NCI-H2227 treated with DMSO at 0.1 percent for 48 hours (cell line): ENCODE data around the gene GRAMD1A.
"Not testable (repeated sequence)": the region's sequence is repeated elsewhere in the genome, so short reads cannot be mapped to it uniquely, and the experiment has no call there.

ENCODE experiments used
- DNase-seq: peaks from one replicate; lab custom pipeline; 2025; lab: John Stamatoyannopoulos, UW

Gene GRAMD1A

DNA sequence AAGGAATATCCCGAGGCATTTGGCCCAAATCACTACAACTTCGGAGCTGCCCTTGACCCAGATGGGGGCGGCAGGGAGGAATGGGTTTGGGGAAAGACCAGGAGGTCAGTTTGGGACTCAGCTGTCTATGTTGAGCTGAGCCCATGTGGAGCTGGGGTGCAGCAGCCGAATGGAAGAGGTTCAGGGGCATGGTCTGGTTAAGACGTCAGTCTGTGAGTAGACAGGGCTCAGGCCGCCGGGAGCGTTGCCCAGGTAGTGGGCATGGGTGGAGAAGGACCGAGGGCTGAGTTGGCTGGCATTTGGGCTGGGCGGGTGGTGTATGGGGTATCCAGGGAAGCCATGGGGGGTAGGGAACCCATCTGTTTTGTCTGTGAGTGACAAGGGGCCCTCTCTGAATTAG, 20.9 kb downstream of the GRAMD1A start:
- no peak for DNase-seq

GRCh38 chr19:35021596-35021995, 21.5 kb downstream of the GRAMD1A start:
- no peak for DNase-seq

- no peak for DNase-seq
These were observed 22.3 kb downstream of the GRAMD1A start for GRCh38 chr19:35022460-35022859.

DNA sequence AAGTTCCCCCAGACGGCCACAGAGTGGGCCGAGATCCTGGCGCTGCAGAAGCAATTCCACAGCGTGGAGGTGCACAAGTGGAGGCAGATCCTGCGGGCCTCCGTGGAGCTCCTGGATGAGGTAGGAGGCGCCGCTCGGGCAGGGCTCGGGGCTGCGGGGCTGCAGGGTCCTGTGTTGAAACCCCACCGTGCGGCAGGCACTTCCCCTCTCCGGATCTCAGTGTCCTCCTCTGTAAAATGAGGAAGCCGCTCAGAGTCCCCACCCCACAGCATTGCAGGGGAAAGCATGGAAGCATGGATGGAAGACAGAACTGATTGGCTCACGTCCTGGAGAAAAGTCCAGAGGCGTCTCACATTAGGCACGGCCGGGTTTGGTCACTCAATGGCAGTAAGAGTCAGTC, 23.3 kb downstream of the GRAMD1A start:
- no peak for DNase-seq

DNA sequence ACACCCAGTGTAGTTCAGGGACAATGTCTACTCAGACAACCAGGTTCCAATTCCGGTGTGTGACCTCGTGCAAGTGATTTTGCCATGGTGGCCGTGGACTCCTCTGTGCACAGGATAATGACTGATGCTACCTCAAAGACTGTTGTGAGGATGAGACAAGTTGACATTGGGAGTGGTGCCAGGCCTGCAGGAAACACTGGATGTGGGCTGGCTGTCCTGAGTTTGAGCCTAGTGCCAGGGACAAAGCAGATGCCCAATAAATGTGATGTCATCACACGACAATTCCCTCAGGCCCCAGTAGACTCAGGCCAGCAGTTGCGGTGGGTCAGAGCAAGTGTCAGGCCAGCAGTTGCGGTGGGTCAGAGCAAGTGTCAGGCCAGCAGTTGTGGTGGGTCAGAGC, 24.0 kb downstream of the GRAMD1A start:
- no peak for DNase-seq

DNA sequence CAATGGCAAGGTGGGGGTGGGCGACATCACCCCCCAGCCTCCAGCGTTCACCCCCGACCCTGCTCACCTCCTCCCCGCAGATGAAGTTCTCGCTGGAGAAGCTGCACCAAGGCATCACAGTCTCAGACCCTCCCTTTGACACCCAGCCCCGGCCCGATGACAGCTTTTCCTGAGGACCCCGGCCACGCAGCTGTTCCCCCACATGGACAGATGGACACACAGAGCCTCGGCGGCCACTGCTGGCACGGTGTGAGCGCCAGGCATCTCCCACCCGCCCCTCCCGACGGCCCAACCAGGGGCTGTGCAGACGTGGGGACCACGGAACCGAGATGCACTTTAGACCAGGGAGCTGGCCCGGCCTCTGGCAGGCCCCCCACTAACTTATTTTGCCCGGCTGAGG, 25.8 kb downstream of the GRAMD1A start:
- DNase-seq: no peak

DNA sequence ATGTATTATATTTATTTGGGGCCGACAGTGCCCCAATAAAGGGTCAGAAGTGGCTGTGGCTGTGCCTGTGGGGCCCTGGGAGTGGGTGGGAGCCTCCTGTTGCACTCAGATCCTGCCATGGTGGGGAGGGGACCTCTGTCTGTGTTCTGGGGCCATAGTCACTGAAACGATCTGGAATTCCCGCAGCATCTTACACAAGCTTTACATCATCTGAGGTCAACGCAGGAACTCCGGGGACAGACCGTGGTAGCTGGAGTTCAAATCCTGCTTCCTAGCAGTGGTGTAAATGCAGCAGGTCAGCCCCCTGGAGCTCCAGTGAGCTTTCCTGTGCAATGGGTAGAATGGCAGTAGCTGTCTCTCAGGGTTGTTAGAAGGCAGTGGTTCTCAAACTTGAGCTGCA, 26.3 kb downstream of the GRAMD1A start:
- DNase-seq: no peak

DNA sequence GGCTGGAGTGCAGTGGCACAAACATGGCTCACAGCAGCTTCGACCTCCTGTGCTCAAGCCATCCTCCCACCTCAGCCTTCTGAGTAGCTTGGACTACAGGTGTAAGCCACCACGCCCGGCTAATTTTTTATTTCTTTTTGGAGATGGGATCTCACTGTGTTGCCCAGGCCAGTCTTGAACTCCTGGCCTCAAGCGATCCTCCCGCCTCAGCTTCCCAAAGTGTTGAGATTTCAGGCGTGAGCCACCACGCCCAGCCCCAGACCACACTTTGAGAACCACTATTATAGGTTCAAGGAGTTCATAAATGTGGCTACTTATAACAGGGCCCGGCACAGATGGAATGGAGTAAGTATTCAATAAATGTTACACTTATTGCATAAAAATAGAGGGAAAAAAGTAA, 26.9 kb downstream of the GRAMD1A start:
- no peak for DNase-seq

DNA sequence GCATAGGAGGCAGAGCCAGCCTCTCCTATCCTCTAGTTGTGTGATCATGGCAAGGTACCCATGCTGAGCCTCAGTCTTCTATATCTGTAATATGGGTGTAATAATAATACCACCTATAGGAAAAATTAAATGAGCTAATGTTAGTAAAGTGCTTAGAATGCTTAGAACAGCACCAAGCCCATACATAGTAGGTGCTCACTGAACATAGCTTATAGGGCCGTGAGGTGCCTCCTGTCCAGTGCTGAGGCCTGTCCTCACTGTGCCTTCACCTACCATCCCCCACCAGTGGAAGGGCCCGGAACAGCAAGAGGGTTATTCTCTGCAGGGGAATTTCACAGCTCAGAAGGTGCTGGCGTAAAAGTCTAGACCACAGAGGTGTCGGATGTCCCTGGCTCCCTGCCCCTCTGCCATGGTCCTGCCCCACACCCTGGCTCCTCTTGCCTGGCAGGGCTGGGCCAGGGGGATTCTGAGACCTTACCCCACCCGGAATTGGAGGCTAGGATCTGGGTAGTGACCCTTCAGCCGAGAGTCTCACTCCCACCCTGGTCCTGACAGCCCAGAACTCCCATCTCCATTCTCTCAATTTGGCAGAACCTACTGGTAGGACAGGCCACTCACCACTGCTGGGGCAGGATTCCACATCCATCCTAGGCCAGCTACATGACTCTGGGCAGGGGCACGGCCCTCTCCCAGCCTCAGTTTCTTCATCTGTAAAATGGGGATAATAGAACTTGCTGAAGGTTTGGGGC, 27.9 kb downstream of the GRAMD1A start:
- DNase-seq: no peak

- not testable (repeated sequence) for DNase-seq
These were observed 28.4 kb downstream of the GRAMD1A start for GRCh38 chr19:35028600-35028885.

DNA sequence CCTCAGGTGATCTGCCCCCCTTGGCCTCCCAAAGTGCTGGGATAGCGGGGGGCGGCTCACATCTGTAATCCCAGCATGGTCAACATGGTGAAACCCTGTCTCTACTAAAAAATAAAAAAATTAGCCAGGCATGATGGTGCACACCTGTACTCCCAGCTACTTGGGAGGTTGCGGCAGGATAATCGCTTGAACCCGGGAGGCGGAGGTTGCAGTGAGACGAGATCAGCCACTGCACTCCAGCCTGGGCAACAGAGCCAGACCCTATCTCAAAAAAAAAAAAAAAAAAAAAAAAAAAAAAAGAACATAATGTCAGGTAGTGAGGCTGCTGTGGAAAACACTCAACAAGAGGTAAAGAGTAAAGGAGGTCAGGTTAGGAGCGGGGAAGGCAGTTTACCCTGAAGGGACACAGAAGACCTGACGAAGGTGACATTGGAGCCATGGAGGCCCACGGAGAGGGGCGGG, 29.2 kb downstream of the GRAMD1A start:
- not testable (repeated sequence) for DNase-seq

DNA sequence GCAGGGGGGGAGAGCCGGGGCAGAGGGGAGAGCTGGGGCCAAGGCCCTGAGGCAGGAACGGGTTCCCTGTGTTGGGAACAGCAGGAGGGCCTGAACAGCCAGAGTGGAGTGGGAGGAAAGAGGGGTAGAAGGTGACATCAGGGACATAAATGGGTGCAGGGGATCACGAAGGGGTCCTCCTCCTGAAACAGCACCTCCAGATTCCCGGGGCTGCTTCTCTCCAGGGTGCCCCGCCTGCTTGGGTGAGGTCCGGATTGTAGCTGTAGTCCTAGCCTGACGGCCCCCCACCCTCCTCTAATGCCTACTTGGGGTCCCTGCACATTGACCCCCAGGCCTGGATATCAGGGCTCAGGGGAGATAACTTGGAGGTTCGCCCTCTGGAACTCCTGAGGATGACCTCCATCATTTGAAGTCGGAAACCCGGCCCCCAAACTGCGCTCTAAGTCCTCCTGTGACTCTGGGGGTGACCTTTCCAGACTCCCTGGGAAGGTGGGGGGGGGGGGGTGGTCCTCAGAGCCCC, 29.7 kb downstream of the GRAMD1A start:
- DNase-seq: no peak

DNA sequence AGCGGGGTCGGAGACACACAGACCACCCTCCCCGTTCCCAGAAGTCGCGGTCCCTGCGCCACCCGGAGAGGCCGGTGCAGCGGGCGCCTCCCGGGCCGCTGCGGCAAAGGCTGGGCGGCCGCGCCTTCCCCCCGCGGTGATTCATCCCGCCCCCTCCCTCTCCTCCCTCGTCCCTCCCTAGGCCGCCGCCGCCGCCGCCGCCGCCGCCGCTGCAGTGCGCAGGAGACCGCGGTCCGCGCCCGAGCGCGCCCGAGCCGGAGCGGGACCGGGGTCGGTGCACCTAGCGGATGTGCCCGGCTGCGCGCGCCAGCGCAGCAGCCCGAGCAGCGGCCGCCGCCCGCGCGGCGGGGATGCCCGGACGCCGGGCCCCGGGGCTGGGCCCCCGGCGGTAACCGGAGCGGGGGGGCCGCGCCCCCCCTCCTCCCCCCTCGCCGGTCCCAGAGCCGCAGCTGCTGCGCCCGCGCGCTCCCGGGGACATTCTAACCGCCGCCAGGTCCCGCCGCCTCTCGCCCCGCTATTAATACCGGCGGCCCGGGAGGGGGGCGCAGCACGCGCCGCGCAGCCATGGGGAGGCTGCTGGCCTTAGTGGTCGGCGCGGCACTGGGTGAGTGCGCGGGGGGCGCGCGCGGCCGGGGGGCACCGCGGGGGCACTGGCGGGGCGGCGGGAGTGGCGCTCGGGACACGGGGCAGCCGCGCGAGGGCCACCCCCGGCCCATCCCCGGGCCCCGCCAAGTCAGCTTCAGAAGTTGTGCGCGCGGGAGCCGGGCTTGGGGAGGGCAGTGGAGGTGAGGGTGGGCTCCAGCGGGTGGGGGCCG, 30.3 kb downstream of the GRAMD1A start, which contains the start of gene SCN1B:
Gene SCN1B, plus strand, starts transcription at position 214 of the 815 bp plus-strand sequence. Its CDS starts 351 bp downstream, at position 565.
- DNase-seq: peak; percentile 80

GRCh38 chr19:35031072-35031881, 31.2 kb downstream of the GRAMD1A start:
- peak; percentile 81 for DNase-seq

- DNase-seq: no peak
These were observed 32.3 kb downstream of the GRAMD1A start for GRCh38 chr19:35032356-35032865.

DNA sequence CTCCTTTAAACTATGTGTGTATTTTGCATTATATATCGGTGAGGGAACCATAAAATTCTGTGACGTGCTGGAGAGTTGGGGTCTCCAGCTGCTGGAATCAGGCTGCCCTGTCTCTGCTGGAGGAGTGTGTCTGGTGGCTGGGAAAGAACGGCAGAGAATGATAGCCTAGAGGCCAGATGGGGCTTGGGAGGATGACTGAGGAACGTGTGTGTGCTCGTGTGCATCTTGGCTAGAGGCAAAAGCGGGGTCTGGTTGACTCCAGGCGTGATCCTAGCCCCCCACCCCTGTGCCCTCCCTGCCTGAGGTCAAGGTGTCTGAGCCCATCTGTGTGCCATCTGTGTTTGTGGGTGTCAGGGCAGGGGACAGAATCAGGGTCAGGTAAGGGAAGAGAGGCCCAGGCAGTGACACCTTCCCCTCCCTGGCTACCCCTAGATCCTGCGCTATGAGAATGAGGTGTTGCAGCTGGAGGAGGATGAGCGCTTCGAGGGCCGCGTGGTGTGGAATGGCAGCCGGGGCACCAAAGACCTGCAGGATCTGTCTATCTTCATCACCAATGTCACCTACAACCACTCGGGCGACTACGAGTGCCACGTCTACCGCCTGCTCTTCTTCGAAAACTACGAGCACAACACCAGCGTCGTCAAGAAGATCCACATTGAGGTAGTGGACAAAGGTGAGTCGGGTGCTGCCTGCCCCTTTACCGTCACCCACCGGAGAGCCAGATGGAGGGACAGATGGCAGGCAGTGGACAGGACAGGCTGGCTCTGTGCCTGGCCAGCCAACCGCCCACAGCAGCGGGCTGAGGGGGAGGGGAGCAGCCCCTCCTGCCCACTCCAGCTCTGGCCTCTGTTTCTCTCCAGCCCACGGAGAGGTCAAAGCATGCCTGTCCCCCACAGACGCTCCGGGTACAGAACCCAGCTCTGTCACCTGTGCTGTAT, 33.2 kb downstream of the GRAMD1A start:
- DNase-seq: no peak

DNA sequence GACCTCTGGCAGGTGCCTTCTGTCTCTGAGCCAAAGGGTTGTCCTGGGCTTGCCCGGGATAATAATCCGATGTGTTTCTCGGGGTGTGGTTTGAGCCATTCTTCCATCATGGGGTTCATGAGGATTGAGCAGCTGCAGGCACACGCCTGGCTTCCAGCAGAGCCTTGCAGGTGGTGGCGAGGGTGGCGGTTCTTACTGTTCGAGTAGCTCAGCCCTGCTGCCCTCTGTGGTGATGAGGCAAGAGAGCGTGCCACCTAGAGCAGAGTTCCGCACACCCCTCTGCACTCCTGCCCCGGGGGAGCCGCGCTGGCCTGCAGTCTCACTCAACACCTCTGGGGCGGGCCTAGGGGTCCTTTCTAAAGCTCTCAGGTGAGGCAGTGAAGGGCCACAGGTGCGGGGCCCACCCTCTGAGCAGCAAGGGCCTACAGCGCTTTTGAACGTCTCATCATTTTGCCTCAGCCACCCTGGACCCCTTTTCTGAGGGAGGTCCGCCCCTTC, 33.9 kb downstream of the GRAMD1A start:
- no peak for DNase-seq

GRCh38 chr19:35034588-35035382, 34.7 kb downstream of the GRAMD1A start:
- no peak for DNase-seq

DNA sequence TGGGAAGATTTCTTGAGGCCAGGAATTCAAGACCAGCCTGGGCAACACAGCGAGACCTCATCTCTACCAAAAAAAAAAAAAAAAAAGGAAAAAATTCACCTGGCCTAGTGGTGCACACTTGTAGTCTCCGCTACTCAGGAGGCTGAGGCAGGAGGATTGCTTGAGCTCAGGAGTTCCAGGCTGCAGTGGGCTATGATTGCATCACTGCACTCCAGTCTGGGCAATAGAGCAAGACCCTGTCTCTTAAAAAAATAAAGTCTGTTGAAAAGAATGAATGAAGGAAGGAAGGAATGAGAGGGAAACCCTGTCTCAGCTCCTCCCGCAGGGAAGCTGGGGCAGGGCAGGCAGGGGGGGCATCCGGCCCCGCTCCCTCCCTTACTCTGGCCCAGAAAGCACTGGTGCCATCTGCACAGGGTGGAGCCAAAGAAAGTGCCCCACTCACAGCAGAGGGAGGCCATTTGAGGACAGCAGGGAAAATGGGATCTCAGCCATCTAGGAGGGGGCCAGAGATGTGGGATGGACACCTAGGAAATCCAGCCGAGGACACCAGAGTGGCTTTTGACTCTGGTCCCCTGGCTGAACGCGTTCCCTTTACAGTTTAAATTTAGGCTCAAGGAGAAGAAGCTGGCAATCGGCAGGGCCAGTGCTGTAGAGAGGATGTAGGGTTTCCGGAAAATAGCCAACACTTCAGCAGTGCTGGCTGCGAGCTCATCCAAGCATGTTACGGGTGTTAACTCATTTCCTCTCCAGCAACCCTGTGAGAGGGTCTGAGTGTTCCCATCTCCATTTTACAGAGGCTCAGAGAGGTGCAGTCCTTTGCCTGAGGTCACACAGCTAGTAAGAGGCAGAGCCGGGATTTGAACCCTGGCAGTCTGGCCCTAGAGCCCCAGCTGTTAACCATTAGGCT, 37.8 kb downstream of the GRAMD1A start:
- no peak for DNase-seq
